Central memory CD4-positive, alpha-beta T cell (primary cell): ENCODE results near the gene EML4.
"Not testable (repeated sequence)": the region's sequence is repeated elsewhere in the genome, so short reads cannot be mapped to it uniquely, and the experiment has no call there.

Experiments
- DNase-seq: peaks from one replicate; pipeline ENCODE4 v3.0.0; 2022

EML4 gene

GRCh38 chr2:42337846-42338566, 168.9 kb downstream of the EML4 start:
- DNase-seq = no peak

DNA sequence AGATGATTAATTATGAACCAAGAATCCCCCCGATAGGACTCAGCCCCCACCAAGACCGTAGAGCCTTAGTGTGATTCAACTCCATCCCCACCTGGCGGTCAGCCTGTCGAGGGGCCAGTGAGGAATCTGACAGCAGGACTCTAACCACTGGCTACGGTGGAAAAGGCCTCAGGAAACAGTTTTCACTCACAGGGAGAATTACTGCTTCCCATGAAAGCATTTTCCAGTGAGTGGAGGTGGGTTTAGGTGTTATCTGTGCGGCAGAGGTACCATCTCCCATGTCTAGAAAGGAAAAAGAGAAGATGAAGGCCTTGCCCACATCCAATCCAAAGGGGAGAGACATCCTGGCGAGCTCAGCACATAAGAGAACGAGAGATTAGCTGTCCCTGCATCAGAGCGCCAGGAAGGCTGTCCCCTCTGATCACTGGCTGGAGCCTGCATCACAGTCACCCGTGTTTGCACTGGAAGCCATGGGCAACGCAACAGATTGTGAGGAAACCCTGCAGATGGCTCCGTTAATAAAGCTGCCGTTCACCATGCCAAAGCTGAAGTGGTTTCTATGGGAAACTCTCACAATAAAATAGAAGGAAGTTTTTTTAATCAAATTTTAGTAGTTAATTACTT, 169.5 kb downstream of the EML4 start:
- DNase-seq = no peak

GRCh38 chr2:42339191-42339912, 170.2 kb downstream of the EML4 start:
- no peak for DNase-seq

- no peak for DNase-seq
Measured at GRCh38 chr2:42340045-42340937, 171.1 kb downstream of the EML4 start.

DNA sequence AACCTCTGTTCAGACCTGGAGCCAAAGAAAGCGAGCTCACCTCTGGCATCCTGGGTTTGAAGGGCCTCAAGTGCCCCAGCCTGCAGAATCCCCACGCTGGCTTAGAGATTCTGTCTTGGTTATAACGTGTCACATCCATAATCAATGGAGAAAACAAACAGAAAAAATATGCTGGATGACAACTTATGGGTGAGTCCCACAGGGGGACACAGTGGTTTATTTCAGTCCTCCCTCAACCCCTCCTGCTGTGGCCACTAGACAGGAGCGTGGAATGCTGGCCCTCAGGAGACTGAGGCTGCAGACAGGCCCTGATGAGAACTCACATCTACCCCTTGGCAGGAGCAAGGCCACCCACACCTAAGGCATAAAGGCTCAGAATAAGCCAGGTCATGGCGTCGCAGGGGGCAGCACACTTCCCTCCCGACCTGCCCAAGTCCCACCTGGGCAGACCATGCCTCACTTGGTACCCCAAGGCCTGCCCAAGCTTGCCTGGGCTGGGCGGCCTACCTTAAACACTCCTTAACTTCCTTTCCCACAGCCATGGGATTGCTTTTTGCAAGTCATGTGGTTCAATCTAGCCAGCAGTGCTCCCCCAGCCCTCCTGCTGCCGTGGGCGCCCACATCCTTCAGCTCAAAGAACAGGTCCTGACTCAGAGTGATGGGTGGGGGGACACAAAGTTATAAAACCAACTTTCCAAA, 171.9 kb downstream of the EML4 start:
- DNase-seq = no peak

DNA sequence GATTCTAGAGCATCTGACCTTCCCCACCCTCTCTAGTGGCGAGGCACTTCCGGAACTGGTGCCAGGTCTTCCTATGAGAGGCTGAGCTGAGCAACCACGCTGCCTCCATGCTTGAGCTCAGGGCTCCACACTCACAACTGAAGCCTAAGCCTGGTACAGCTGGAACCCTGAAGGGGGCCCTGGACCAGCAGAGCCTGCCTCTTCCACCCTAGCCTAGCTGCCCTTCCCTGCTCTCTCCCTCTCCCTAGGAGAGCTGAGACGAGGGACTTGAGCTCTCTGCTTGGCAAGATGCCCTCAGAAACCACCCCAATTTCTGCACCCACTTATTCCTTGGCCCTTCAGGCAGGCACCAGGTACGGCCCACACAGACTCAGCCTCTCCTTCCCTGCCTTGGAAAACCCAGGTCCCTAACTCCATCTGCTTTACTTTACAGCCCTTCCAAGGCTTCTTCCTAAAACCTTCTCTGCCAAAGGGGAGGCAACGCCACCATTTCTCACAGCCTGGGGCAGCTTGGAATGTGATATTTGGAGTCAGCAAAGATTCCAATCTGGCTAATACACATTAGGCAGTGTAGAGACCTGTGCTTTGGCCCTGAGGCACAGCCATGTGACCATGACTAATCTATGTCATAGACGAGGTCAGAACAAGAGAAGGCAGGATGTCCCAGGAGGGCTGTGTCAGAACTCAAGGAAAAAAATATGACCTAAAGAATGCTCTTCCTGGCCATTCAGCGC, 173.1 kb downstream of the EML4 start:
- no peak for DNase-seq

DNA sequence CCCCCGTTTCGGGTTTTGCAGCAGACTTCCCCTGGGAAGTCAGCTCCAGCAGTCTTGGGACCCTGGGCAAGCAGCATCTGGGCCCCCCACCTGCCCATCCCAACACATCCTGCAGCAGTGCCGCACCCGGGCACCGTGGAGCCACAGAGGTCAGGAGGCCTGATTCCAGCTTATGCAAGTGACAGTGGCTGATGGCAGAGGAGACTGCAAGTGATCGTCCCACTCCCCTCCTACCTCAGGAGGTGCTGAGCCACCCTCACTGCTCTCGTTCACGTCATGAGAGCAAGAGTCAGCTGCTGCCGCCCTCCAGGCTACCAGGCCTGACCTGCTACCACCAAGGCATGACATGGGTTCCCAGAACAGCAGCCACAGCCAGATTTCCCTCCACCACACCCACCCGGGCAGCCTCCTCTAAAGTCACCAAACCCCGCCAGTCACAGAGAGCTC, 173.7 kb downstream of the EML4 start:
- DNase-seq = no peak

GRCh38 chr2:42345986-42346385, 176.8 kb downstream of the EML4 start:
- DNase-seq = no peak

- not testable (repeated sequence) for DNase-seq
Measured at GRCh38 chr2:42346856-42347255, 177.7 kb downstream of the EML4 start.

GRCh38 chr2:42347518-42347917, 178.4 kb downstream of the EML4 start:
- not testable (repeated sequence) for DNase-seq

DNA sequence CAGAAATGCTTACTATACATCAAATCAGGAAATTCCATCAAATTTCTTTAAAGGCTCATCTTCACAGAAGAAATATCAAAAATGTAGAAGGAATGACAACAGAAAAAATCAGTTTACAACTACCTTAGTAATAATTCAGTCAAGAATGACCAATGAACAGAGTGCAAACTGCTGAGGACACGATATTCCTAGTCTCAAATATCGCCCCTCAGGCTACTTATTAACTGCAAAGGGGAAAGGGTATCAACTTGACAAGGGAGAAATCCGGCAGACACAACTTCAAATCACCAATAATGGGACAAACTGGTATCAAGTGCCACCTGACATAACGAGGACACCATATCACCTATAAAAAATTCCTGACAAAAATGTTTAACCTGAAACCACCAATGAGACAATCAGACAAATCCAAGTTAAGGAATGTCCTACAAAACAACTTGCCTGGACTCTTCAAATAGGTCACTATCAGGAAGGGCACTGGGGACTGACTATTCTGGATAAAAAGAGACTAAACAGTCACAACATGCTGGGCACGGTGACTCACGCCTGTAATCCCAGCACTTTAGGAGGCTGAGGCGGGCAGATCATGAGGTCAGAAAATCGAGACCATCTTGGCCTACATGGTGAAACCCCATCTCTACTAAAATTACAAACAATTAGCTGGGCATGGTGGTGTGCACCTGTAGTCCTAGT, 179.1 kb downstream of the EML4 start:
- no peak for DNase-seq

DNA sequence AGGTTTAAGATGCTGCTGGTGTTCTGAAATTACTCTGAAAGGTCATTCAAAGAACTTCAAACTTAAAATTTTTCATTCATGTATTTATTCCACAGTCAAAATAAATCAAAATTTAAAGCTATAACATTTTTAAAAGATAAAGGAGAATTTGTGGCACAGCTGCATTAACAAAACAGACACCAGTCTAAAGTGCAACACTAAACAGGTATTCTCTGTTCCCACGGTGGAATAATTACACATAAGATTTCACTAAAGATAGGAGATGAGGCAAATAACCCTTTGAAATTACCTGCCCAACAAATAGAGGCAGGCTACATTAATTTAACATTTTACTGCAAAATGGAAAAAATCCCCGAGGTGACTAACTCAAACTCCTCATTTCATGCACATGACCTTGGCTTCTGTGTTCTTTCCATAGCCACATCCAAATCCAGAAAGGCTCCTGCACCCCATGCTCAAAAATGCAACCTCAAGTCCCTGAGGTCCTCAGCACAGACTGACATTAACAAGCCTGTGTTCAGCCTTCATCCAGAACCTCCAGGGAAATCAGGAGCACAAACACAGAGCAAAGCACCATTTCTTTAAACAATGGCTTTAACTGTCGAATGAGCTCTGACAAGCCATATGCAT, 181.4 kb downstream of the EML4 start:
- DNase-seq = no peak

- DNase-seq = no peak
Measured at GRCh38 chr2:42351864-42352263, 182.7 kb downstream of the EML4 start.

GRCh38 chr2:42353792-42354429, 184.8 kb downstream of the EML4 start:
- DNase-seq = no peak

GRCh38 chr2:42359304-42359964, 190.3 kb downstream of the EML4 start:
- DNase-seq = no peak

DNA sequence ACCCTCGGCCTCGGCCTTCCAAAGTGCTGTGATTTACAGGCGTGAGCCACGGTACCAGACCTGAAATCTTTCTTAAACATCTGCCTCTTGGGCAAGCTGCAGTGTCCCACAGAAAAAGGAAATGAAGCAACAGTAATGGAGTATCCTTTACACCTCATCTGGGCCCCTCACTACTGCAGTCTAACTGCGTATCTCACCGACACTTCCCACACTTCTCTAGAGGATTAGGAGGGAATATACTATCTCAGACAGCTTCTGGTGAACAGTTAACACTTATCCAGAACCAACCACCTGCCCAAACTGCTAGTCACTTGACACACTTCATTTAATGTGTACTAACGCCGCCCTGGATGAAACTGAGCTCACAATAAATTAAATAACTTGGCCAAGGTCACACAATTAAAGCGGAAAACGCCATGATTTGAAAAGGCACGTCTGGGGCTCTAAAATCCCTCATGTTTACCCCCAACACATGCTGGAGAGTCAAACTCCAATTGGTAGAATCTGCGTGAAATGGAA, 190.9 kb downstream of the EML4 start:
- DNase-seq = no peak

DNA sequence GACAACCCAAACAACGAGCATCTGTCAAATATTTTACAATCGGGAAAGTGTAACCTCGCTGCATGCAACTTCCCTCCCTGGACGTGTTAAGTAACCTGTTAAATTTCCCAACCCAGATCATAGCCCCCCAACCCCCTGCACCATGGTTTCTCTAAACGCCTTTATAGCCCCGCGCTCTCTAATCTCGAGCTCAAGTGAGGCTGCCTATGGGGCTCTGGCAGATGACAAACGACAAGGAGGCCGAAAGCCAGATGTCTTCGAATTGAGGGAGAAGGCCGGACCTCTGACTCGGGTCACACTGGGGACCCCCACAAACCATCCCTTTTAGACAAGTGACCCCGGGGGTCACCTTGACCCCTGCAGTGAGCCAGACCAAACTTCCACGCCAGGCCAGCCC, 191.3 kb downstream of the EML4 start:
- no peak for DNase-seq

GRCh38 chr2:42360890-42361727, 192.0 kb downstream of the EML4 start, which contains the start of gene COX7A2L:
Gene COX7A2L, minus strand, starts transcription at chr2:42361217. Its CDS starts 56 bp downstream, at chr2:42361161.
- peak; percentile 96 for DNase-seq
